ENCODE results near the gene WDR38. TPM values are rescaled to one million over a fixed set of nuclear protein-coding genes. Genes with fewer than 3 reads are reported as not detected.

Gene WDR38
- total and polyA plus RNA-seq, 2 donors (not counting 1 experiment from before 2014, with no cell fraction given), result not detected

- H3K9me3 ChIP-seq (ENCODE audit: control insufficient read depth, insufficient read depth, low read depth, low read length), result no peaks in the 10 kb centered on the region
- H4K20me1 ChIP-seq (ENCODE audit: control insufficient read depth, extremely low read depth, insufficient read depth, low read length), result no peaks in the 10 kb centered on the region
- no peak for DNase-seq (ENCODE audit: low read depth in 2 of 2)
- no peak overlapping the region for H3K4me3 ChIP-seq (replicated peaks in 1 of 4; ENCODE audit: control extremely low read depth in 1 of 4, insufficient read depth in 1 of 4, low read depth in 3 of 4, low read length in 4 of 4)
- no peaks in the 10 kb centered on the region for H3K27me3 ChIP-seq (ENCODE audit: control insufficient read depth, insufficient read depth, low read length)
- peaks cover 6% of the 10 kb centered on the region for H3K36me3 ChIP-seq (ENCODE audit: control insufficient read depth, insufficient read depth, low read length)
- no peak for TF ChIP-seq EZH2 (IDR thresholded peaks at IDR 0.05; ENCODE audit: low read length, missing control alignments)
- no peak for TF ChIP-seq CTCF (conservative IDR thresholded peaks at IDR 0.05 in 1 of 2, IDR thresholded peaks at IDR 0.05 in 1 of 2; ENCODE audit: low read depth in 1 of 2, low read length in 2 of 2)
- no peak overlapping the region for H3K4me2 ChIP-seq (ENCODE audit: extremely low read depth, insufficient read depth, low read length)
- no peak overlapping the region for H3K9ac ChIP-seq (ENCODE audit: insufficient read depth, low read length)
- no peak overlapping the region for H3K27ac ChIP-seq (ENCODE audit: insufficient read depth, low read length)
- H3K4me1 ChIP-seq (ENCODE audit: control insufficient read depth, extremely low read depth, insufficient read depth, low read length), result no peaks in the 10 kb centered on the region
- no peak overlapping the region for H2AFZ ChIP-seq (ENCODE audit: low read length)
- no peaks in the 10 kb centered on the region for H3K79me2 ChIP-seq (ENCODE audit: control insufficient read depth, insufficient read depth, low read length)
Observed at GRCh38 chr9:124899845-124900244, 46.6 kb downstream of the WDR38 start.

GRCh38 chr9:124906966-124907365 is 53.7 kb downstream of the WDR38 start:
- no peak overlapping the region for H3K27ac ChIP-seq (ENCODE audit: insufficient read depth, low read length)
- H3K36me3 ChIP-seq (ENCODE audit: control insufficient read depth, insufficient read depth, low read length), result peaks cover 5% of the 10 kb centered on the region
- H3K4me3 ChIP-seq (replicated peaks in 1 of 4; ENCODE audit: control extremely low read depth in 1 of 4, insufficient read depth in 1 of 4, low read depth in 3 of 4, low read length in 4 of 4), result no peak overlapping the region
- H3K4me2 ChIP-seq (ENCODE audit: extremely low read depth, insufficient read depth, low read length), result no peak overlapping the region
- no peak for DNase-seq (ENCODE audit: low read depth in 2 of 2)
- no peak overlapping the region for H3K9ac ChIP-seq (ENCODE audit: insufficient read depth, low read length)
- H3K9me3 ChIP-seq (ENCODE audit: control insufficient read depth, insufficient read depth, low read depth, low read length), result no peaks in the 10 kb centered on the region
- no peaks in the 10 kb centered on the region for H4K20me1 ChIP-seq (ENCODE audit: control insufficient read depth, extremely low read depth, insufficient read depth, low read length)
- no peak for TF ChIP-seq EZH2 (IDR thresholded peaks at IDR 0.05; ENCODE audit: low read length, missing control alignments)
- TF ChIP-seq CTCF (conservative IDR thresholded peaks at IDR 0.05 in 1 of 2, IDR thresholded peaks at IDR 0.05 in 1 of 2; ENCODE audit: low read depth in 1 of 2, low read length in 2 of 2), result no peak
- no peak overlapping the region for H2AFZ ChIP-seq (ENCODE audit: low read length)
- no peaks in the 10 kb centered on the region for H3K79me2 ChIP-seq (ENCODE audit: control insufficient read depth, insufficient read depth, low read length)
- no peaks in the 10 kb centered on the region for H3K27me3 ChIP-seq (ENCODE audit: control insufficient read depth, insufficient read depth, low read length)
- no peaks in the 10 kb centered on the region for H3K4me1 ChIP-seq (ENCODE audit: control insufficient read depth, extremely low read depth, insufficient read depth, low read length)

Other genes with a start within 250 kb of the WDR38 start
- gene NR6A1, start 82.1 kb upstream of the WDR38 start, total RNA-seq, result 0.26 and 0.50 TPM in 2 replicates
- gene NR6A1, start 82.1 kb upstream of the WDR38 start, polyA plus RNA-seq, result 0.07 and 0.25 TPM in 2 replicates
- 30.6 and 33.7 TPM in 2 replicates for gene OLFML2A, start 76.3 kb upstream of the WDR38 start, total RNA-seq
- gene OLFML2A, start 76.3 kb upstream of the WDR38 start, polyA plus RNA-seq, result 2.7 and 22.3 TPM in 2 replicates
- 1,957 and 2,451 TPM in 2 replicates for gene RPL35, start 8.5 kb downstream of the WDR38 start, total RNA-seq
- 1,593 and 1,989 TPM in 2 replicates for gene RPL35, start 8.5 kb downstream of the WDR38 start, polyA plus RNA-seq
- gene ARPC5L, start 8.7 kb downstream of the WDR38 start, total RNA-seq, result 11.0 and 13.2 TPM in 2 replicates
- gene ARPC5L, start 8.7 kb downstream of the WDR38 start, polyA plus RNA-seq, result 48.9 and 62.2 TPM in 2 replicates
- 12.8 and 15.9 TPM in 2 replicates for gene GOLGA1, start 87.6 kb downstream of the WDR38 start, total RNA-seq
- gene GOLGA1, start 87.6 kb downstream of the WDR38 start, polyA plus RNA-seq, result 12.0 and 12.8 TPM in 2 replicates